HUES6 (cell line): ENCODE data around the gene RPS6KA5.

Experiments used
- H3K27ac ChIP-seq: 2 replicates; pipeline ENCODE4 v1.7.0; 2013; ENCODE audit warnings: low read depth, mild to moderate bottlenecking, low read length, inconsistent platforms
- H3K27me3 ChIP-seq: 2 replicates; pipeline ENCODE4 v1.6.1; 2013; ENCODE audit warnings: low read length; ENCODE audit not compliant: control insufficient read depth, insufficient read depth
- H3K36me3 ChIP-seq: 2 replicates; pipeline ENCODE4 v1.6.1; 2013; ENCODE audit warnings: low read length; ENCODE audit not compliant: control insufficient read depth, insufficient read depth
- H3K4me1 ChIP-seq: 2 replicates; pipeline ENCODE4 v1.6.1; 2013; ENCODE audit warnings: low read length; ENCODE audit not compliant: control insufficient read depth, insufficient read depth
- H3K4me3 ChIP-seq: 2 replicates; pipeline ENCODE4 v1.5.1; 2013; ENCODE audit warnings: low read depth, low read length
- H3K9ac ChIP-seq: one replicate; pipeline ENCODE4 v1.6.1; 2013; ENCODE audit warnings: mild to moderate bottlenecking, low read length
- H3K9me3 ChIP-seq: 2 replicates; pipeline ENCODE4 v1.6.1; 2013; ENCODE audit warnings: low read depth, low read length; ENCODE audit not compliant: control insufficient read depth, insufficient read depth

Gene RPS6KA5

DNA sequence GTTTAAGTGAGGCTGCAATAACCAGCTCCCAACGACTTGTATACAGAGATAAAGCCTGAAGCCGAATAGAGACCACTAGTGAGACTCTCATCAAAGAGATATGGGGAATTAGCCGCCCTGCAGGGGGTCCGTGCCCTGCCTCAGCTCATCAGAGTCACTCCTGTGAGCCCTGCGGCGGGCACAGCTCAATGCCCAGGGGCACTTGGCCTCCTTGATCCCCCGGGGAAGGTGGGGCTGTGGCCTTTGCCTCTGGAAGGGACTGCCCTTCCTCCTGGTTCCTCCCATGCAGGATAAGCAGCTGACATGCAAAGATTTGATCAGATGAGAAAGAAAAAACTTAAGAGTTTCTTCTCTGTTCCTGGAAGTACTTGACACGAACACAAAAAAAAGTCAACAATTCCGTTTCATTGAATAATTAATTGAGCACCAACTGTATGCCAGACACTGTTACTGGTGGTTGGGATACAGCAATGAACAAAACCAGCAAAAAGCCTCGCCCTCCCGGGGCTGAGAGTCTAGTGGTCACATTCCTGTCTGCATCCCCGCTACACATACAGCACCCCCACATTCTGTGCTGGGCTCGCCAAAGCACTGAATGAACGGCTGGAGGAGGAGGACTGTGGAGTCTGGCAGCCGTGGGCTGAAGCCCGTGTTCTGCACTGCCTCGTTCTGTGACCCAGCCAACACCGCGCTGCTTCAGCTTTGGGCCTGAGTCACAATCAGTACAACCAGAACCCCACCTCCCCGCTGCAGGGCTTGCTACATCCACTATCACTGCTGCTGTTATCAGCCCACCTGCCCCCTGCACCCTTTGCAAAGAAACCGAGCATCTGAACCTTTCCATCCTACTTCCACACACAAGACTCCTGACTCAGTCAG is 254.5 kb downstream of the RPS6KA5 start:
- no peaks in the 10 kb centered on the region for H3K9me3 ChIP-seq
- peaks cover 32% of the 10 kb centered on the region for H3K4me1 ChIP-seq
- H3K4me3 ChIP-seq, result no peak overlapping the region
- no peak overlapping the region for H3K27ac ChIP-seq
- no peak overlapping the region for H3K9ac ChIP-seq
- H3K27me3 ChIP-seq, result no peaks in the 10 kb centered on the region
- H3K36me3 ChIP-seq, result no peaks in the 10 kb centered on the region

DNA sequence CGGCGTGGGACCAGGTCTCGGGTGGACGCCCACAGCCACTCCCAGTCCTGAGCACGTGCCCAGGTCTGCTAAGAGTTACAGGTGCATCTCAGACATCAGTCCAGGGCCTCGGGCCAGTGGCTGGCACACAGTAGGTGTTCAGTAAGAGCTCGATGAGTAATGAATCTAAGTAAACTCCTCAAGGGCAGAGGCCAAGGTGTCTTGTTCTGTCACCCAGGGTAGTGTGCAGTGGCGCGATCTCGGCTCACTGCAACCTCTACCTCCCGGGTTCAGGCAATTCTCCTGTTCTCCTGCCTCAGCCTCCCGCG is 255.4 kb downstream of the RPS6KA5 start:
- H3K9ac ChIP-seq, result no peak overlapping the region
- no peaks in the 10 kb centered on the region for H3K9me3 ChIP-seq
- no peaks in the 10 kb centered on the region for H3K36me3 ChIP-seq
- H3K4me3 ChIP-seq, result no peak overlapping the region
- H3K4me1 ChIP-seq, result peaks cover 32% of the 10 kb centered on the region
- H3K27ac ChIP-seq, result no peak overlapping the region
- H3K27me3 ChIP-seq, result no peaks in the 10 kb centered on the region

DNA sequence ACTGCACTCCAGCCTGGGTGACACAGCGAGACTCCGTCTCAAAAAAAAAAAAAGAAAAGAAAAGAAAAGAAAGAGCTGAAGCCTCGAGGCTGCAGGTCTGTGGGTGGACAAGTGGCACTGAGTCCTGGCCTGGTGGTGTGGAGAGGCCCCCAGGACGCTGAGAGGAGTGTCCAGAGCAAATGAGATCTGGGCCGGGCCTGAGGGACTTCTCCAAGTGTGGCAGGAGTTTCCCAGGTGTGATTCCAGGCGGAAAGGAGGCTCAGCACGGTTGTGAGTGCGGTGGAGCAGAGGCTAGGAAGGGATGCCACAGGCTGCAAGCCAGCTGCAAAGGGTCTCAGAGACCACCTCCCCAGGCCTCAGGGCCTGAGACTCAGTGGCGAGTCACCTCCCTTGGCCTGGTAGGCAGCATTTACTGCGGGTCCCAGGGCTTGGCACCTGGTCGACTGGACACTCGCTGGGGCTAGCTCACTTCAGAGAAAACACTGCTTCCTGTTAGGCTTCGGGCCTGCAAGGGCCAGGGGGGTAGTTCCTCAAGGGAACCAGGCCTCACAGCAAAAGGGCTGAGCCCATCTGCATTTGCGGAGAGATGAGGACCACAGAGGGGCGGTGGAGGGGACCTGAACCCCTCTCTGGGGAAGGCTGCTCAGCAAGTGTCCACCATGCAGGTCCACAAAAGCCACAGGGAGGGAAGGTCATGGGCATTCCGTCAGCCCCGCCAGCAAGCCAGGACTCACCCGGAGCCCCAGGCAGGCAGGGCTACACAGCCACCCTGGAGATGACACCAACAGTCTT is 256.0 kb downstream of the RPS6KA5 start:
- H3K4me1 ChIP-seq, result peaks cover 32% of the 10 kb centered on the region
- no peak overlapping the region for H3K9ac ChIP-seq
- H3K36me3 ChIP-seq, result no peaks in the 10 kb centered on the region
- H3K4me3 ChIP-seq, result no peak overlapping the region
- H3K27ac ChIP-seq, result no peak overlapping the region
- no peaks in the 10 kb centered on the region for H3K27me3 ChIP-seq
- no peaks in the 10 kb centered on the region for H3K9me3 ChIP-seq

DNA sequence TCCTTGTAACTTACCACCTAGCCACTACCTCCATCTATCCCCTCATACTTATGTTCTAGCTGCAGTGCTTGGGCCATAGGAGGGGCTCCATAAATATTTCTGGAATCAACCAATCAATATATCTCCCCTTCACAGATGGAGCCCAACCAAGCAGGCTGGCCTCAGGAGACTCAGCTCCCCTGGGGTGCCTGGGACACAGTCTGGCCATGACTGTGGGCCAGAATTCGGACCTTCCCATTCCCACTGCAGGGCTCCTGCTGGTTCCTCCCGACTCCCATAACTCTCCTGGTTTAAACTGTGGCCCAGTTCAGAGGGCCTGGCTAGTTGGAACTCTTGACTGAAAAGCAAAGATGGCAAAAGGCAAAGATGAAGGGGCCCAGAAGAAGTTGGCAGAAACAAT is 257.2 kb downstream of the RPS6KA5 start:
- no peak overlapping the region for H3K27ac ChIP-seq
- no peaks in the 10 kb centered on the region for H3K36me3 ChIP-seq
- H3K4me3 ChIP-seq, result no peak overlapping the region
- no peaks in the 10 kb centered on the region for H3K27me3 ChIP-seq
- no peak overlapping the region for H3K9ac ChIP-seq
- peaks cover 32% of the 10 kb centered on the region for H3K4me1 ChIP-seq
- no peaks in the 10 kb centered on the region for H3K9me3 ChIP-seq

DNA sequence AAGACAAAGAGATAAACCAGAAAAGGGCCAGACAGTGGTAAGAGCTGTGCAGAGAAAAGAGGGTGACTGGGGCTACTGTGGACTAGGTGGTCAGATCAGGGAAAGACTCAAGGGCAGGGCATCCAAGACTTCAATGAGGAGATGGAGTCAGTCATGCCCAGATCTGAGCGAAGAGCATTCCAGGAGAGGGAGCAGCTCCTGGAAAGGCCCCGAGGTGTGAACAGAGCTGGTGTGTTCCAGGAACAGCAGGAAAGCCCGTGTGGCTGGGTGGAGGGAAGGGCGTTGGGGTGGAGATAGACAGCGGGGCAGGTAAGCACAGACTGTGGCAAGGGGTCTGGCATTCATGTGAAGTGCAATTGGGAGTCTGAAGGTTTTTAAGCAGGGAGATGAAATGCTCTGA is 261.0 kb downstream of the RPS6KA5 start:
- Histone ChIP-seq H3K4me3 (no peak overlapping the region), H3K36me3 (no peaks in the 10 kb centered on the region), H3K4me1 (peaks cover 12% of the 10 kb centered on the region), H3K9ac (no peak overlapping the region), H3K27ac (no peak overlapping the region), H3K27me3 (no peaks in the 10 kb centered on the region), H3K9me3 (no peaks in the 10 kb centered on the region)

DNA sequence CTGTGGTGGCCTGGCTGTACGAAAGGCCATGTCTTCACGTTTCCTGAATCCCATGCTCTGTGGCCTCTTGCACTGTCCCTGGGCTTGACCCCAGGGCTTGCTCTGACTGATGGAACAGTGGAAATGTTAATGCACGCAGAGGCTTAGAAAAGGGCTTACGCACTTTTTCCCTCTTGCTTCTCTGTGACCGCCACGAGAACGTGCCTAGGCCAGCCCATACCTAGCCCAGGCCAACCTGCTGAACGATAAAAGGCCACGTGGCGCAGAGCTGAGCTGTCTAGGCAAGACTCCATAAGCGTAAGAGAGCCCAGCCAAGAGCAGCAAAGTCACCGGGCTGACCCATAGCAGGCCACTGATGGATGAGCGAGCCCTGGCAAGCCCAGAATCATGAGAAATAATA is 262.5 kb downstream of the RPS6KA5 start:
- H3K9ac ChIP-seq, result no peak overlapping the region
- H3K4me1 ChIP-seq, result peaks cover 4% of the 10 kb centered on the region

More for the DNA sequence above, 262.5 kb downstream of the RPS6KA5 start:
- Histone ChIP-seq H3K27me3 (no peaks in the 10 kb centered on the region), H3K4me3 (no peak overlapping the region), H3K27ac (no peak overlapping the region), H3K9me3 (no peaks in the 10 kb centered on the region), H3K36me3 (no peaks in the 10 kb centered on the region)
